ENCODE data around the gene SLC10A3. TPM values are rescaled to one million over a fixed set of nuclear protein-coding genes. Genes with fewer than 3 reads are reported as not detected.
"Not testable (repeated sequence)": the region's sequence is repeated elsewhere in the genome, so short reads cannot be mapped to it uniquely, and the experiment has no call there.

The SLC10A3 gene
- polyA plus RNA-seq, 3 donors: 19.4 to 26.7 (median 25.0) TPM

DNA sequence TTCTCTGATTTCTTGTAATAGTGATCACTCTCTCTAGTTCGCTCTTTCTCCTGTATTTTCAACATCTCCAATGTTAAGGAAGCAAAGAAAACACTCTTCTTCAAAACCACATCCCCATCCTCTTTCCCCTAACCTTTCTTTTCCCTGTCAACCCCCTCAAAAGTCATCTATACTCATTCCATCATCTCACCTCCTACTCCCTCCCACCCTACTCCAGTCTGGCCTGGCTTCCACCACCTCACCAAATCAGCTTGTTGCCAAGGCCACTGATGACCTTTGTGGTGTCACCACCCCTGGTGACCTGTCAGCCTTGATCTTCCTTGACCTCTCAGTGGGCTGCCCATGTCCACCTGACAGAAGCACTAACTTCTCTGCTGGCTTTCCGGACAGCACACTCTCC is 23.3 kb upstream of the SLC10A3 start:
- 87 to 93% (median 89%) methylated on average over 2 of the region's 2 CpGs for WGBS, 3 donors
- no peak overlapping the region for H3K27ac ChIP-seq (ENCODE audit: low read depth, low read length)

DNA sequence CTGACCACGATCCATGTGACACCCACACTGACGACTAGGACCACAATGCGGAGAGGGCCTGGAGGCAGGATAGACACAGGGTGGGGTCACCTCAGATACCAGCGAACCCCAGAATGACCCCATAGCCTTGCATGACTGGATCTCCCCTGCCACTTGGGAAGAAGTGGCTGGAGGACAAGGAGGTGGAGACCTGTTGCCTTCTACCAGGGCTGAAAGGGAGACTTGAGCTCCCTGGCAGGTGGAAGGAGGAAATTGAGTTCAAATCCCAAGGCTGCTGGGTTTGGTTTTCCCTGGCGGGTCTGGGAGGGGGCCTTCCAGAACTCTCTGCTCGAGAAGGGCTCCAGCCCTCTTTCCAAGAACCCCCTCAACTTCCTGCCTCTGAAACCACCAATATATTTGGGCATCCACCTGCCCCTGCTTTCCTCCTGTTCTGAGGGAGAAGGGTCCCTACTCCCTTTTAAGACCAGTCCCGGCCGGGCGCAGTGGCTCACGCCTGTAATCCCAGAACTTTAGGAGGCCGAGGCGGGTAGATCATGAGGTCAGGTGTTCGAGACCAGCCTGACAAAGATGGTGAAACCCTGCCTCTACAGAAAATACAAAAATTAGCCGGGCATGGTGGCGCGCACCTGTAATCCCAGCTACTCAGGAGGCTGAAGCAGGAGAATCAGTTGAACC is 22.6 kb upstream of the SLC10A3 start:
- 87 to 95% (median 94%) methylated on average over 13 to 16 of the region's 16 CpGs for WGBS, 3 donors
- no peak overlapping the region for H3K27ac ChIP-seq (ENCODE audit: low read depth, low read length)

GRCh38 chrX:154511761-154512160 is 21.3 kb upstream of the SLC10A3 start:
- no peak overlapping the region for H3K27ac ChIP-seq (ENCODE audit: low read depth, low read length)
- WGBS, 3 donors: 54 to 78% (median 67%) methylated on average over 12 of the region's 12 CpGs

GRCh38 chrX:154509455-154509854 is 19.0 kb upstream of the SLC10A3 start:
- 92 to 97% (median 95%) methylated on average over 2 to 5 of the region's 5 CpGs for WGBS, 3 donors
- no peak overlapping the region for H3K27ac ChIP-seq (ENCODE audit: low read depth, low read length)

DNA sequence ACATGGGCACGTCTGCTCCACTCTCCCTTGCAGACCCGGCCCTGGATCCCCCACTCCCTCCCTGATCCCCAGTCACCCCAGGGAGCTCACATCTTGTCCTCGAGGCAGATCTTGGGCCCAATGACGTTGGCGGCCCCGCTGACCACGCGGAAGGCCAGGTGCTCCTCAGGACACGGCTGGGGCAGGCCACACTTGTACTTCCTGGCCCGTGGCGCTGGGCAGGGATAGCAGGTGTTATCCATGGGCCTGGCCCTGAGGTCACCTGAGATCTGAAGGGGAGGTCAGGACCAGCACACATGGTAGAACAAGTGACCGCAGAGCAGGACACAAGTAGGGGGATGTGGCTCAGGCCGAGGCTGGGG is 17.9 kb upstream of the SLC10A3 start:
- no peak overlapping the region for H3K27ac ChIP-seq (ENCODE audit: low read depth, low read length)
- WGBS, 3 donors: 85 to 98% (median 91%) methylated on average over 4 to 13 of the region's 13 CpGs

DNA sequence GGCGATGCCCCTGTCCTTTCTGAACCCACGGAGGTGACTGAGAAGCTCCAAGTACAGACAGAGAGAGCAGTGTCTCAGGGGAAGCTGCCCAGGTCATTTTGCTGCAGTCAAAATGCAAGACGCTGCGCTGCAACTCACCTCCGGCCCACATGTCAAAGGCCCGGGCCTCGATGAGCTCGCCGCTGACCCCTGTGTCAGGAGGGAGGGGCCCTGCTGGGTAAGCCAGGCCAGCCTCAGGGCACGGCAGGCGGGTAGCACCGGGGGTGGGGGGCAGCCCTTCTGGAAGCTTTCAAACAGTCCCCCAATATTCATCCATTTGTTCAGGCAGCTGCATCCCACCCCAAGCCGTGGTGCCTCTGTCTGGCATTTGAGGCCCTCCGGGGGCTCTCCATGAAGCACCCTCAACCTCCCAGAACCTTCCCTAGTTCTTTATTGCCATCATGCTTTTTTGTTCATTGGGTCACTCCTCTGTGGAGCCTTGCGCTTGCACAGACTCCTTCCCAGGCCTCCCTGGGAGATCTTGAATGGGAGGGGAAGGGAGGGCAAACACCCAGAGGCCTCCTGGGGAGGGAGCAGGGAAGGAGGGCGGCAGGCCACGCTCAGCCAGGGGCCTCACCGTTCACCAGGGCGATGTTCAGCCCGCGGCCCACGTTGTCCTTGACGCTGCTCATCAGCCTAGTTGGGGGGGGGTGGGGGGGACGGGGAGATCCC is 17.4 kb upstream of the SLC10A3 start:
- WGBS, 3 donors: 84 to 89% (median 84%) methylated on average over 17 to 24 of the region's 24 CpGs
- H3K27ac ChIP-seq (ENCODE audit: low read depth, low read length): no peak overlapping the region

DNA sequence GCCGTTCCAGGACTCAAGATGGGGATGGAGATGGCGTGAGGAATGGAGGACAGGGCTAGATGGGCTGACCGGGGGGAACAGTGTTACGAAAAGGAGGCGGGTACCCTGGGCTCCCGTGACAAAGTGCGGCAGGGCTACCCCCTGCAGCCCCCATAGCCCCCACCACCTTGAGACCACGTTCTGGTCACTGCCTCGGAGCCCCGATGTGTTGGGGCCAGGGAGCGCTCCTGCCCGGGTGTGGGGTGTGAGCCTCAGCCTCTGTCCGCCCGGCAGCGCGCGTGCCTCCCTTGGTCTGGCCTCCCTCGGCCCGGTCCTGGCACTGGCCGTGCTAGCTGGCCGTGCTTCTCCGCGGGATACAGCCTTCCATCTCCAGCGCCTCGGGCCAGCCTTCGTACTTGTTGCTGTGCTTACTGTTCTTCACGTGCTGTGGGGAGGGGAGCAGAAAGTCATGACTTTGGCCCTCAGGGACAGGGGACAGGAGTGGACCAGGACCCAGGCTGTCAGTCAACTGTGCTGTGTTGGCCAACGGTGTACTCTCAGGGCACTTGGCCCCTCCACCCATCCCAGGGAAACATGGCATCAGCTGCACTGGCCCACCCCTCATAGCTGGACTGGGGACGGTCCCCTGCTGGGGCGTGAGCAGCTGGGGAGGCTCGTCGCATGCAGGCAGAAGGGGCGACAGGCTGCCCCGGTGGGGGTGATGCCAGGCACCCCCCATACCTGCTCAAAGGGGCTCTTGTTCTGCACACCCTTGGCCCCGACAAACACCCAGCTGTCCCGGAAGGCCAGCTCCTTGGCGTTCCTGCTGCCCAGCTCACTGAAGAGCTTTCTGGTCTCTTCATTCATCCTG is 16.3 kb upstream of the SLC10A3 start:
- WGBS, 3 donors: 91 to 94% (median 91%) methylated on average over 13 to 37 of the region's 37 CpGs
- H3K27ac ChIP-seq (ENCODE audit: low read depth, low read length): no peak overlapping the region

DNA sequence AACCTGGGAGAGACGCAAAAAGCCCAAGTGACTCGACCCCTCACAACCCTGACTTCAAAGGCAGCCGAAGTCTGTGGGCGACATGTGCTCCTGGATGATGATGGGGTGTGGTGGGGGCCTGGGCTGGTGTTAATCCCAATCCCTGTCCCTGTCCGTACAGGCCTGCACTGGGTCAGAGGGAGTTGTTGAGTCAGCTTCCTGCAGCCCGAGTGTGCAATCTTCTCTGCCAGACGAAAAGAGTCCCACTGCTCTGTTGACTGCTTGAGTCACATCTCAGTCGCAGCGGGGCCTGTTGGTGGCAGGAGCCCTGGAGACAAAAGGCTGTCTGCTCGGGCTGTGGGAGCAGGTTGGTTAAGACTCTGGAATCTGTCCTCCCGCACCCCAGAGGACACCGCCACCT is 15.3 kb upstream of the SLC10A3 start:
- H3K27ac ChIP-seq (ENCODE audit: low read depth, low read length): no peak overlapping the region
- WGBS, 3 donors: 58 to 92% (median 74%) methylated on average over 8 to 12 of the region's 12 CpGs

- WGBS, 3 donors: 80 to 92% (median 87%) methylated on average over 3 of the region's 3 CpGs
Observed at GRCh38 chrX:154502989-154503388, 12.6 kb upstream of the SLC10A3 start.

DNA sequence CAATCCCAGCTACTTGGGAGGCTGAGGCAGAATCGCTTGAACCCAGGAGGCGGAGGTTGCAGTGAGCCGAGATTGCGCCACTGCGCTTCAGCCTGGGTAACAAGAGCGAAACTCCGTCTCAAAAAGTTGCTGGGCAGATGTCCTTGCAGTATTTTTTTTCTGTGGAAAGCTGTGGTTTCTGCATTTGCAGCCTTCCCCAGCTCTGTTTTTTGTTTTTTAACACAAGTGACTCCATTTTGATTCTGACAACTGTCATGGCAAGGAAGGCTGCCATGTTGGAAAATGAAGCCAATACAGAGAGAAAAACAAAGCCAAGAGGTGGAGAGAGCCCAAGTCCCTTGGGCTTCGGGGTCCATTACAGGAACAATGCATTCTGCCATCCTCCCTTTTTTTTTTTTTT is 11.7 kb upstream of the SLC10A3 start:
- WGBS, 3 donors: 82 to 90% (median 85%) methylated on average over 8 of the region's 8 CpGs

More at GRCh38 chrX:154502989-154503388, 12.6 kb upstream of the SLC10A3 start:
- no peak overlapping the region for H3K27ac ChIP-seq (ENCODE audit: low read depth, low read length)

GRCh38 chrX:154501423-154501822 is 11.0 kb upstream of the SLC10A3 start:
- WGBS, 3 donors: 87 to 97% (median 88%) methylated on average over 7 of the region's 7 CpGs
- H3K27ac ChIP-seq (ENCODE audit: low read depth, low read length): not testable (repeated sequence)

More for the DNA sequence above, 11.7 kb upstream of the SLC10A3 start:
- no peak overlapping the region for H3K27ac ChIP-seq (ENCODE audit: low read depth, low read length)

- 59 to 81% (median 80%) methylated on average over 4 of the region's 4 CpGs for WGBS, 3 donors
Observed at GRCh38 chrX:154496591-154497137, 6.2 kb upstream of the SLC10A3 start.

GRCh38 chrX:154495472-154495922 is 5.1 kb upstream of the SLC10A3 start:
- WGBS, 3 donors: 68 to 91% (median 69%) methylated on average over 4 to 6 of the region's 6 CpGs
- H3K27ac ChIP-seq (ENCODE audit: low read depth, low read length): no peak overlapping the region

More at GRCh38 chrX:154496591-154497137, 6.2 kb upstream of the SLC10A3 start:
- not testable (repeated sequence) for H3K27ac ChIP-seq (ENCODE audit: low read depth, low read length)

DNA sequence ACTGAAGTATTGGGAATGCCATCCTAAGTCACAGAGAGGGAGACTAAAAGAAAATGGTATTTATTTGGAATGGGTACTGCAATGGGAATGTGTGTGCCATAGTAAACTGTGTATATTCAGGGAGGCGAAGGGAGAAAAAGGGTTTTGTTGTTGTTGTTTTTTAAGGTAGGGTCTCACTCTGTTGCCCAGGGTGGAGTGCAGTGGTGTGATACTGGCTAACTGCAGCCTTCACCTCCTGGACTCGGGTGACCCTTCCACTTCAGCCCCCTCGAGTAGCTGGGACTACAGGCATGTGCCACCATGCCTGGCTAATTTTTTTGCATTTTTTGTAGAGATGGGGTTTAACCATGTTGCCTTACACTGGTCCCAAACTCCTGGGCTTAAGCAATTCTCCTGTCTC is 4.3 kb upstream of the SLC10A3 start:
- no peak overlapping the region for H3K27ac ChIP-seq (ENCODE audit: low read depth, low read length)
- WGBS, 3 donors: 66 to 92% (median 86%) methylated on average over 3 of the region's 3 CpGs

GRCh38 chrX:154490021-154490413 is 412 bp downstream of the SLC10A3 start:
- peak overlapping the region; percentile 66 for H3K27ac ChIP-seq (ENCODE audit: low read depth, low read length)
- 0 to 42% (median 0%) methylated on average over 10 to 18 of the region's 19 CpGs for WGBS, 3 donors

DNA sequence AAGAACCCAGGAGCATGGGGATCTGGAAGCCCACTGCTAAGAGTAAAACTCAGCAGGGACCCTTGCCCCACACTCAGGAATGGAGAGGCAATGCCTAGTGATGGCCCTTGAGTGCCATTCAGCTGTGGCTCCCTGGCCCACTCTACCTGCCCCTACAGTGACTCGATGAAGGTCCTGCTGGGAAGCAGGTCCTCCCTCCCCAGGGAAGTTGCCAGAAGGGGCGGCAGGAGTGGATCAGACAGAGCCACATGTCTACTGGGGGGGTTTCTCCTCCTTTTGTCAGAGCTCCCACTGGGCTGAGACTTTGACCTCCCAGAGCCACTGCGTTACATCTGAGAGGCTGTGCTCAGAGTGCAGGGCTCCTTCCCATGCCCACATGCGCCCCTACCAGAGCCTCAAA is 1.2 kb downstream of the SLC10A3 start:
- 85 to 96% (median 94%) methylated on average over 3 to 4 of the region's 4 CpGs for WGBS, 3 donors
- H3K27ac ChIP-seq (ENCODE audit: low read depth, low read length): no peak overlapping the region

DNA sequence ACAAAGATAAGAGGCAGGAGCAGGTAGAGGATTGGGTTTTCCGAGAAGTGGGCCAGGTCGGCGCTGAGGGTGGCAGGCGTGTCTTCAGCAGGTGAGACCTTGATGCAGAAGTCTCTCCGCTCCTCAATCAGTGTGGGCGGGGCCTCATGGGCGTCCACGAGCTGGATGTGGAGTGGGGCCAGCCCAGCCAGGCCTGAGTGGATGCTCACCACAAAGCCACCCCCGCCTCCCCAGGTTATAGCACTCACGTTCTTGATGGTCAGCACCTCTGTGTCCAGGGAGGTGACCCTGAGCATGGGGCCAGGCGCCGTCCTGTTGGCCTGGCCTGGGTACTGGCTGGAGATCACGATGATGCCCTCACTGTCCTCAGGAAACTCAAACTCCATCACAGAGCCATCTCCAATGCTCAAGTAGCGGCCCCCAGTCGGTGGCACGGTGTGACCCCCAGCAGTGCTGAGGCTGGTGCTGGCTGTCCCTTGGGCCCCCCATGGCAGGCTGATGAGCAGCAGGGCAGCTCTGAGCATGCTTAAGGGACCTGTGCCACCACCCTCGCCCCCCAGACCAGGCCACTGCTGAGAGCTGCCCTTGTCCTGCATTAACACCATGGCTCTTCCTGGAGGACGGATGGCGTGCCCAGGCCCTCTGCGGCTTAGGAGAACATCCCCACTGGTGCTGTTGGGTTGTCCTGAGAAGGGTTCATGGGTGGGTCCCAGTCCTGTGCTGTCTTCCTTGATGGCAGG is 1.9 kb downstream of the SLC10A3 start:
- WGBS, 3 donors: 88 to 94% (median 90%) methylated on average over 8 to 20 of the region's 20 CpGs

More for the DNA sequence above, 1.9 kb downstream of the SLC10A3 start:
- no peak overlapping the region for H3K27ac ChIP-seq (ENCODE audit: low read depth, low read length)
